ENCODE results near the gene SLC25A31. TPM values are rescaled to one million over a fixed set of nuclear protein-coding genes. Genes with fewer than 3 reads are reported as not detected.

Gene SLC25A31
- total and polyA plus RNA-seq, 2 experiments from 2014 or later = not detected

- H3K9me2 ChIP-seq (ENCODE audit: insufficient read depth) = no peaks in the 10 kb centered on the region
- H3K4me2 ChIP-seq (ENCODE audit: unreplicated experiment) = no peak overlapping the region
- no peak overlapping the region for H3K27ac ChIP-seq
- in situ Hi-C loops (cut with MboI) = no loop called here
- H3K27me3 ChIP-seq (replicated peaks; ENCODE audit: insufficient read depth) = no peaks in the 10 kb centered on the region
- H3K4me1 ChIP-seq (ENCODE audit: insufficient read depth) = no peaks in the 10 kb centered on the region
- no peaks in the 10 kb centered on the region for H3K9me3 ChIP-seq (ENCODE audit: low read depth)
- 38% methylated on average over 4 of the region's 4 CpGs for WGBS, 2 experiments (ENCODE audit: low coverage in 1 of 2, low lambda C conversion rate in 2 of 2, missing lambda C conversion rate in 2 of 2)
- no peaks in the 10 kb centered on the region for H3K79me2 ChIP-seq (ENCODE audit: insufficient read depth)
- TF ChIP-seq EZH2 (IDR thresholded peaks at IDR 0.05; ENCODE audit: insufficient read depth, poor library complexity, severe bottlenecking) = no peak
- TF ChIP-seq EZH2phosphoT487 (IDR thresholded peaks at IDR 0.05; ENCODE audit: insufficient read depth, low read depth) = no peak
- no peak for DNase-seq
- no peaks in the 10 kb centered on the region for H4K20me1 ChIP-seq (ENCODE audit: insufficient read depth)
- no peak overlapping the region for H3K9ac ChIP-seq
- no peaks in the 10 kb centered on the region for H3K36me3 ChIP-seq (ENCODE audit: low read depth)
- H3F3A ChIP-seq (ENCODE audit: insufficient read depth) = no peaks in the 10 kb centered on the region
- H3K4me3 ChIP-seq = no peak overlapping the region
- H2AFZ ChIP-seq = no peak overlapping the region
Measured at GRCh38 chr4:127771535-127772275, 41.5 kb downstream of the SLC25A31 start.

GRCh38 chr4:127772769-127773671 lies 42.8 kb downstream of the SLC25A31 start:
- H2AFZ ChIP-seq = no peak overlapping the region
- no peak overlapping the region for H3K9ac ChIP-seq
- no peak for TF ChIP-seq EZH2 (IDR thresholded peaks at IDR 0.05; ENCODE audit: insufficient read depth, poor library complexity, severe bottlenecking)
- no peak for TF ChIP-seq EZH2phosphoT487 (IDR thresholded peaks at IDR 0.05; ENCODE audit: insufficient read depth, low read depth)
- no peaks in the 10 kb centered on the region for H3K9me2 ChIP-seq (ENCODE audit: insufficient read depth)
- H3K9me3 ChIP-seq (ENCODE audit: low read depth) = no peaks in the 10 kb centered on the region
- no peaks in the 10 kb centered on the region for H3F3A ChIP-seq (ENCODE audit: insufficient read depth)
- no peaks in the 10 kb centered on the region for H3K4me1 ChIP-seq (ENCODE audit: insufficient read depth)
- no peaks in the 10 kb centered on the region for H4K20me1 ChIP-seq (ENCODE audit: insufficient read depth)
- no peak for DNase-seq
- in situ Hi-C loops (cut with MboI) = no loop called here
- H3K4me3 ChIP-seq = no peak overlapping the region
- H3K27me3 ChIP-seq (replicated peaks; ENCODE audit: insufficient read depth) = no peaks in the 10 kb centered on the region
- H3K4me2 ChIP-seq (ENCODE audit: unreplicated experiment) = no peak overlapping the region
- no peak overlapping the region for H3K27ac ChIP-seq
- no peaks in the 10 kb centered on the region for H3K36me3 ChIP-seq (ENCODE audit: low read depth)
- WGBS, 2 experiments (ENCODE audit: low coverage in 1 of 2, low lambda C conversion rate in 2 of 2, missing lambda C conversion rate in 2 of 2) = 75 to 80% methylated on average over 10 of the region's 10 CpGs
- no peaks in the 10 kb centered on the region for H3K79me2 ChIP-seq (ENCODE audit: insufficient read depth)

- no peak overlapping the region for H3K4me3 ChIP-seq
- WGBS, 2 experiments (ENCODE audit: low coverage in 1 of 2, low lambda C conversion rate in 2 of 2, missing lambda C conversion rate in 2 of 2) = 71 to 83% methylated on average over 4 of the region's 4 CpGs
- H3K9me2 ChIP-seq (ENCODE audit: insufficient read depth) = no peaks in the 10 kb centered on the region
- H3K27me3 ChIP-seq (replicated peaks; ENCODE audit: insufficient read depth) = no peaks in the 10 kb centered on the region
- no peak overlapping the region for H2AFZ ChIP-seq
- no peaks in the 10 kb centered on the region for H3K36me3 ChIP-seq (ENCODE audit: low read depth)
- no peak overlapping the region for H3K4me2 ChIP-seq (ENCODE audit: unreplicated experiment)
- H4K20me1 ChIP-seq (ENCODE audit: insufficient read depth) = no peaks in the 10 kb centered on the region
- H3F3A ChIP-seq (ENCODE audit: insufficient read depth) = no peaks in the 10 kb centered on the region
- H3K27ac ChIP-seq = no peak overlapping the region
- TF ChIP-seq EZH2 (IDR thresholded peaks at IDR 0.05; ENCODE audit: insufficient read depth, poor library complexity, severe bottlenecking) = no peak
- no peak for TF ChIP-seq EZH2phosphoT487 (IDR thresholded peaks at IDR 0.05; ENCODE audit: insufficient read depth, low read depth)
- no peak overlapping the region for H3K9ac ChIP-seq
- no peaks in the 10 kb centered on the region for H3K9me3 ChIP-seq (ENCODE audit: low read depth)
- in situ Hi-C loops (cut with MboI) = no loop called here
- H3K4me1 ChIP-seq (ENCODE audit: insufficient read depth) = no peaks in the 10 kb centered on the region
- no peak for DNase-seq
- no peaks in the 10 kb centered on the region for H3K79me2 ChIP-seq (ENCODE audit: insufficient read depth)
Measured at GRCh38 chr4:127775843-127776242, 45.6 kb downstream of the SLC25A31 start.

GRCh38 chr4:127776620-127777019 lies 46.4 kb downstream of the SLC25A31 start:
- no peak for DNase-seq
- no peak overlapping the region for H3K4me2 ChIP-seq (ENCODE audit: unreplicated experiment)
- H3K27me3 ChIP-seq (replicated peaks; ENCODE audit: insufficient read depth) = no peaks in the 10 kb centered on the region
- no peak overlapping the region for H2AFZ ChIP-seq
- H3K9ac ChIP-seq = no peak overlapping the region
- no peak overlapping the region for H3K4me3 ChIP-seq
- H3K9me2 ChIP-seq (ENCODE audit: insufficient read depth) = no peaks in the 10 kb centered on the region
- H4K20me1 ChIP-seq (ENCODE audit: insufficient read depth) = no peaks in the 10 kb centered on the region
- H3K27ac ChIP-seq = no peak overlapping the region
- WGBS, 2 experiments (ENCODE audit: low coverage in 1 of 2, low lambda C conversion rate in 2 of 2, missing lambda C conversion rate in 2 of 2) = 50 to 53% methylated on average over 2 of the region's 2 CpGs
- TF ChIP-seq EZH2phosphoT487 (IDR thresholded peaks at IDR 0.05; ENCODE audit: insufficient read depth, low read depth) (no peak), EZH2 (IDR thresholded peaks at IDR 0.05; ENCODE audit: insufficient read depth, poor library complexity, severe bottlenecking) (no peak)
- no peaks in the 10 kb centered on the region for H3K36me3 ChIP-seq (ENCODE audit: low read depth)
- no peaks in the 10 kb centered on the region for H3K9me3 ChIP-seq (ENCODE audit: low read depth)
- H3K4me1 ChIP-seq (ENCODE audit: insufficient read depth) = no peaks in the 10 kb centered on the region
- no peaks in the 10 kb centered on the region for H3F3A ChIP-seq (ENCODE audit: insufficient read depth)
- no peaks in the 10 kb centered on the region for H3K79me2 ChIP-seq (ENCODE audit: insufficient read depth)
- in situ Hi-C loops (cut with MboI) = no loop called here

All from GM23248 (cell line).